ENCODE results near the gene DDX23.
"Not testable (repeated sequence)": the region's sequence is repeated elsewhere in the genome, so short reads cannot be mapped to it uniquely, and the experiment has no call there.

- not testable (repeated sequence) for TF ChIP-seq CTCF (IDR thresholded peaks at IDR 0.05); REST (IDR thresholded peaks at IDR 0.05; ENCODE audit: insufficient read depth in 1 of 2, low read depth in 2 of 2, low read length in 1 of 2)
These were observed 8.3 kb upstream of the DDX23 start for GRCh38 chr12:48860236-48860635.
